Measurements from ENCODE around the gene CIAPIN1.
"Not testable (repeated sequence)": the region's sequence is repeated elsewhere in the genome, so short reads cannot be mapped to it uniquely, and the experiment has no call there.

CIAPIN1 gene

DNA sequence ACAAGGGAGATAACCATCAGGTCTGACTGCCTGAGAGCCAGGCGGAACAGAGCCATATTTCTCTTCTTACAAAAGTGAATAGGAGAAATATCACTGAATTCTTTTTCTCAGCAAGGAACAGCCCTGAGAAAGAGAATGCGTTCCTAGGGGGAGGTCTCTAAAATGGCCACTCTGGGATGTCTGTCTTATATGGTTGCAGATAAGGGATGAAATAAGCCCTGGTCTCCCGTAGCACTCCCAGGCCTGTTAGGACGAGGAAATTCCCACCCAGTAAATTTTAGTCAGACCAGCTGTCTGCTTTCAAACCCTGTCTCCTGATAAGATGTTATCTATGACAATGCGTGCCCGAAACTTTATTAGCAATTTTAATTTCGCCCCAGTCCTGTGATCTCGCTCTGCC lies 7.2 kb downstream of the CIAPIN1 start:
- DNase-seq = not testable (repeated sequence)

DNA sequence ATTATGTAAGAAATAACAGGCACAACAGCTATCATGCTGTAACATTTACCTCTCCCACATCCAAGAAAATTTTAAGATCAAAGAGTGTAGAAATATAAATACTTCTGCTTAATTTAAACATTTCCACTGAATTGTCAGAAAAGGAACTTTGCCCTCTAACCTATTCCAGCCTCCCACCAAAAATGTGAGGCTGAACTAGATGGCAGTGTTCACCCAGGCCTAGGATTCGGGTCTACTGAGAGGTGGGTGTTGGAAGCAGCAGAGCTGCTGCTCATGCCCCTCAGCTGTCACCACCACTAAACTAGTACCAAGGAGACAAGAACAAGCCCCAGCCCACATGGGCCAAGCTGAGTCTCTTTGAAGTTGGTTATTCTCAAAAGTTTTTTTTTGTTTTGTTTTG lies 11.3 kb downstream of the CIAPIN1 start:
- DNase-seq = no peak

DNA sequence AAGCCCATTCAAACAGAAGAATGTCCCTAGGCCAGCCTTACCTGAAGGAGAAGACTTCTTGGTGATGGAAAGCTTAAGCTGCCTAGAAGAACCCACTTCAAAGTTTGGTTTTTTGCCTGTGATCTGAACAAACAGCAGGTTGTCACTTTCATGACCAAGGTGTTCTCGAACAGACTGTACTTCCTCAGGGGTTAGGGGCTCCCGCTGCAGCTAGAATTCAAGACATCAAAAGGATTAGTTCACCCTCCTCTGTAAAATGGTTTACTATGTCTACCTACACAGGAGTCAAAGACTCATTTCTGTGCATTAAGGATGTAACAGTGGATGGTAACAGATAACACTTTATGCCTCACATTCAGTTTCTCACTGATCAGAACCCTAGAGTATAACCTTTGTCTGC lies 13.2 kb downstream of the CIAPIN1 start:
- DNase-seq = no peak

DNA sequence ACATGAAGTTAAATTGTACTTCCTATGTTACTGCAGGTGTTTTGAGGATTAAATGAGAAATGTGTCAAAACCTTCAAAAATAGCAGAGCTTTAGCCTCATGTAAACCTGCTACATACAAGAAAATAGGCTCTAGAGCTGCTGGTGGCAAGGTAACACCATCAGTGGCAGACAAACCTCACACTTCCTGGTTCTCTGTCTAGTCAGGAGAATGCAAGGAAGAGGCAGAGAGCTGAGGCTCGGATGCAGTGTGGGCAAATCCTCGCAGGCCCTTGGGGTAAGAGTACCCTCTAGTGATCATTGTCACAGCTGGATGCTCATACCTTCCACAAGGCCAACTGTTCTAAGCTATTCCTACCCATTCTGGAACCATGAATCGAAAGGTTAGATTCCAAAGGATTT lies 14.2 kb downstream of the CIAPIN1 start:
- no peak for DNase-seq

DNA sequence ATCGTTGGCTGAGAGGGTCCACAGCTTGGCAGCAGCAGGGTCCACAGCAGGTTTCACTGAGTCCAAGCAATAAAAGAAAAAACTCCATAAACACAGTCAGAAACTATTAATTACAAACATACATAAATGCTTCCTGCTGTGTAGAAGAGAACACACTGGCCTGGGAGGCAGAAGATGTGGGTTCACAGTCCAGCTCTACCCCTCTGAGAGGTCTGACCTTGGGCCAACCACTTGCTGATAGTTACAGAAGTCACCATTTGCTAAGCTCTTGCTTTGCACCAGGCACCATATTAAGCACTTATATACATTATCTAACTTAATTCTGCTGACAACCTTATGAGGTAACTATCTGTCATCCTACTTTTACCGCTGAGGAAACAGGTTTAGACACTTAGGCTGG lies 14.7 kb downstream of the CIAPIN1 start:
- no peak for DNase-seq

DNA sequence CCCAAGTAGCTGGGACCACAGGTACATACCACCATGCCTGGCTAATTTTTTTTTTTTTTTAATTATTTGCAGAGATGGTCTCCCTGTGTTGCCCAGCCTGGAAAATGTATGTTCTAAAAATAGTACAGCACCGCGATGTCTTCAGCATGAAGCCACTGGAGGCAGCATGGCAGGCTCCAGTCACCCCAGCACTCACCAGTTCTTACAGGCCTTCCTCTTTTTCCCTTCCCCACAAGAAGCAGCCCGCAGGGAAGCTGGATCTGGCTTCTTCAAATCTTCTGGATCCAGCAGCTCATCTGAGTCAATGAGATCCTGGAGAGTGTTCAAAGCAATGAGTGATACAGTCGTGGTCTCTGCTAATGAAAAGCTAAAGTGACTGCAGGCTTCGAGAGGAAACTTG lies 16.2 kb downstream of the CIAPIN1 start:
- no peak for DNase-seq

DNA sequence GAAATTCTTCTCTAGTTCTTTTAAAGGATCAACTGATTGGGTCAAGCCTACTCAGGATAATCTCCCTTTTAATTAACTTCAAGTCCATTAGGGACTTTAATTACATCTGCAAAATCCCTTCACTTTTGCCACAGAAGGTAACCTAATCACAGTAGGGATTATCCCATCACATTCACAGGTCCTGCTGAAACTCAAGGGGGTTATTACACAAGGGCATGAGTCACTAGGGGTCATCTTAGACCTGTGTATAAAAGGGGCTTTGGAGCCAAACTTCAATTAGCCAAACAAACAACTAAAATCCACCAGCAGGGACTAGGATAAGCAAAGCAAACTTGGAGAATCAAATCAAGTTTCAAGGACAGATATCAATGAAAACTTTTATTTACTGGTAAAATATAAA lies 19.4 kb downstream of the CIAPIN1 start:
- no peak for DNase-seq

DNA sequence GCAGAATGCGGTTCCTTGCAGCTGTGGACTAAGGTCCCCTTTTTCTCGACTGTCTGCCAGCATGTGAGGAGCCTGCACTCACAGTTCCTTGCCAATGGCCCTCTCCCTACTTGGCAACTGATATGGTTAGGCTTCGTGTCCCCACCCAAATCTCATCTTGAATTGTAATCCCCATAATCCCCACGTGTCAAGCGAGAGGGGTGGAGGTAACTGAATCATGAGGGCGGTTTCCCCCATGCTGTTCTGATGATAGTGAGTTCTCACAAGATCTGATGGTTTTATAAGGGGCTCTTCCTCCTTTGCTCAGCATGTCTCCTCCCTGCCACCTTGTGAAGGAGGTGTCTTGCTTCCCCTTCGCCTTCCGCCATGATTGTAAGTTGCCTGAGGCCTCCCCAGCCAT lies 19.9 kb downstream of the CIAPIN1 start:
- DNase-seq = no peak

DNA sequence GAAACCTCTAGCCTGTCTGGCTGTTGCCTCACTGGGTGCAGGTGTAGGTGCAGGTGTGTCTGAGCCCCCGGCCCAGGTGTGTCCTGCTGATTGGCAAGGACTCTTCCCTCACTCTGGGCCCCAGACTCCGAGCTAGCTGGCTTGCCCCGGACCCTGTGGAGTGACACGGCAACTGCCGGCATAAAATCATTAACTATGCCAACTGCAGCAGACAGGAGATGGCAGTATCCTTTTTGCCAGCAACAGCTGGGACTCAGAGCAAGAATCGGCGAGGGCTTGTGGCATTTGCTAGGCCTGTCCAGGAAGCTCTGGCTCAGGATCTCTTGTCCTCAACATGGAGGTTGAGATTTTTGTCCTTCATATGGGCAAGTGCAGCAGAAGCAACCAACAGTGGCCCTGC lies 20.8 kb downstream of the CIAPIN1 start:
- no peak for DNase-seq

DNA sequence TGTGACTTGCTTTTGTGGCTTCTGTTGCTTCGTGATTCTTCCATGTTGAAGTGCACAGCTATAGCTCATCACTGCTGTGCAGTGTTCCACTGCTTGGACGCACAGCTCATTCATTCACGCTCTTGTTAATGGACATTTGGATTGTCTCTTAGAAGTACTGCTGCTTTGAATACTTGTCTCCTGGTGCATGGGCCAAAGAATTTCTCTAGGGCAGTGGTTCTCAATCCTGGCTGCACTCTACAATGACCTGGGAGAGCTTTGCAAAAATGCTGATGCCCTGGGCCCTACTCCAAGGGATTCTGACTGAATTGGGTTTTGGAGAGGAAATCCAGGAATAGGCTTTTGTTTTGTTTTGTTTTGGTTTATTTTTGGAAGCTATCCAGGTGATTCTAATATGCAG lies 22.6 kb downstream of the CIAPIN1 start:
- no peak for DNase-seq

DNA sequence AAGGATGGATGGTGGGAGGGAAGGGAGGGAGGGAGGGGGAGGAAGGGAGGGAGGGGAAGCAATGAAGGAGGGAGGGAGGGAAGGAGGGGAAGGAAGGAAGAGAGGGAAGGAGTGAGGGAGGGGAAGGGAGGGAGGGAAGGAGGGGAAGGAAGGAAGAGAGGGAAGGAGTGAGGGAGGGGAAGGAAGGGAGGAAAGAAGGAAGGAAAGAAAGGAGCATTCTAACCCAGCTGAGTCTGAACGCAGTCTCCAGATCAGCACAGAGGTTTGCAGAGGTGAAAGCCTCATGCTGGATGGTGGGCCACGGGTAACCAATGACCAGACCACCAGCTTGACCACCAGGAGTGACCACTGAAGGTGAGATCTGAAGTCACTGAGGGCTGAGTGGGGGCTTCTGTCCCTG lies 24.0 kb downstream of the CIAPIN1 start:
- no peak for DNase-seq

DNA sequence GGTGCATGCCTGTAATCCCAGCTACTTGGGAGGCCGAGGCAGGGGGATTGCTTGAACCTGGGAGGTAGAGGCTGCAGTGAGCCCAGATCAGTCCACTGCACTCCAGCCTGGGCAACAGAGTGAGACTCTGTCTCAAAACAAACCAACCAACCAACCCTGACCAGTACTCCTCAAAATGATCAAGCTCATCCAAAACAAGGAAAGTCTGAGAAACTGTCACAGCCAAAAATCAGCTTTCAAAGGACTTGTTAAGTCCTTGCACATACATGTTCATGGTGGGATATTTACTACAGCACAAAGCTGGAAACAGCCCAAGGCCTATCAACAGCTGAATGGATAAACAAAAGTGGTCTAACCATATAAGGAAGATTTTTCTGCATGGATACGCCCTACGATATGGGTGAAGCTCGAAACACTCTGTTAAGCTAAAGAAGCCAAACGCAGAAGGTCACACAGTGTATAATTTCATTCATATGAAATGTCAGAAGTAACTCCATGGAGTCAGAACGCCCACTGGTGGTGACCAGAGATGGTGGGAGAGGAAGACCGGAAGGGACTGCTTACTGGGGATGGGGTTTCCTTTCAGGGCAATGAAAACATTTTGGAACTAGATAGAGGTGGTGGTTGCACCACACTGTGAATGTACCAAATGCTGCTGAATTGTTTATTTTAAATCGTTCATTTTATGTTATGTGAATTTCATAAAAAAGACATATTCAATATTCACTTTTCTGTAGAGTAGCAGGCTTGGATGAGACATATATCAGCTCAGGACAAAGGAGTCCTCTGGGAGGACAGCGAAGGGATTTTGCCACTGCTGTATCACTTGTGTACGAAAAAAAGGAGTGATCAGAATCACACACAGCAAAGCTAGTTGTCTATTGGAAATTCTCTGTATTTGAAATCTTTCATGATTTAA lies 24.9 kb downstream of the CIAPIN1 start:
- no peak for DNase-seq

DNA sequence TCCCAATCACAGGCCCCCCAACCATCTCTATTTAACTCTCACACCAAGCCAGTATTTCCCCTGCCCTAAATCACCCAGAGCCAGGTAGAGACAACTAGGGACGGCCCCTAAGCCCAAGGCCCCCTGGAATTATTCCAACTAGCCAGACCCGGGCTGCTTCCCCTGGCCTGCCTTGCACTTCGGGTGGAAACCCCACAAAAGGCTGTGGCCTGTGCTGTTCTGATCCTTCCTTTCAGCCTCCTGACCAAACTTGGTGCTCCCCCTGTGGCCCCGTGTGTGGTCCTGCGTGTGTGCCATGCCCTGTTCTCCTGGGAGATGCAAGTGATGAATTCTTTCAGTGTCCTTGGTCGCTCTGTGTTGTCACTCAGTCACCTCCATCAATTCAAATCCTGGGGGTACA lies 27.7 kb downstream of the CIAPIN1 start:
- DNase-seq = no peak

DNA sequence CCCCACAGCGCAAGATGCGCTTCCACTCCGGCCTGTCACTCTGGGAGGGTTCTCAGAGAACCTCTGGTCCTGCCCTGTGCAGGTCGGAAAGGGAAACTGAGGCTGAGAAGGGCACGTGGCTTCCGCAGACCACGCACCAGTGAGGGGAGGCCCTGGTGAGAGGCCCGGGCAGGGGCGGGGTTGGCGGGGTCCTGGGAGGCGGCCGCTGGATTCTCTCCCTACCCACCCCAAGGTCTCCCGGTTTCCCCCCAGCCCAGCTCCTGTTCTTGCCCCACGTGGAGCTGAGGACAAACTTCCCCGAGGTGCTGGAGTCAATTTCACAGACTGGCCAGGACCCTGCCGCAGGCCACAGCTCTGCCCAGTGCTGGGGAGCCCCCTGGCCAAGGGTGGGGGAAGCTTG lies 31.1 kb downstream of the CIAPIN1 start:
- no peak for DNase-seq

DNA sequence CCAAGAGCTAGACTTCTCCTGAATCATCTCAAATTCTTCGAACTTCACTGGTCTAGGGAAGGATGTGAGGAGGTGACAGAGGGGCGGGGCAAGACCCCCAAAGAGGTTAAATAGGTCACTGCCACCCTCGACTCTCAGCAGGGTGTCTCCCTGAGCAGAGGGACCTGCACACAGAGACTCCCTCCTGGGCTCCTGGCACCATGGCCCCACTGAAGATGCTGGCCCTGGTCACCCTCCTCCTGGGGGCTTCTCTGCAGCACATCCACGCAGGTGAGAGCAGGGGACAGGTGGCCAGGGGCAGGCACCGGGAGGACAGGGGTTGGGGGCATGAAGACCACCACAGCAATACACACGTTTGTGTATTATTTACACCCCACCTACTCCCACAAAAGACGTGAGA lies 33.5 kb downstream of the CIAPIN1 start:
- no peak for DNase-seq

DNA sequence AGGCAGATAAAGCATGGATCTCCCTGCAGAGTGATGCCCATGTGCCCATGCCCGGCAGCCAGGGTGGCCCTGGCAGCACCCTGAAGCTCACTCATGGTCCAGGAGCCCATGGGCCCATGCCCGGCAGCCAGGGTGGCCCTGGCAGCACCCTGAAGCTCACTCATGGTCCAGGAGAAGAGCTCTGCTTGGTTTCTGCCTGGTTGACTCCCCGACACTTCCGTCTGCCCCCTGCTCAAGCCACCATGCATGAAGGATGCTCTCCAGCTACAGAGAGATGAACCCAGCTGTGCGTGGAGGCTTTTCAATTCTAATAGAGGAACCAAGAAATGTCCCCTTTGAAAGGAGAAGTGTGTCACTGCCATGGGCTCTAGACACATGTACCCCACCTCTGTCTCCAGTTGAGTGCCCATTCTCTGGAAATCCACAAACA lies 33.9 kb downstream of the CIAPIN1 start:
- DNase-seq = no peak

DNA sequence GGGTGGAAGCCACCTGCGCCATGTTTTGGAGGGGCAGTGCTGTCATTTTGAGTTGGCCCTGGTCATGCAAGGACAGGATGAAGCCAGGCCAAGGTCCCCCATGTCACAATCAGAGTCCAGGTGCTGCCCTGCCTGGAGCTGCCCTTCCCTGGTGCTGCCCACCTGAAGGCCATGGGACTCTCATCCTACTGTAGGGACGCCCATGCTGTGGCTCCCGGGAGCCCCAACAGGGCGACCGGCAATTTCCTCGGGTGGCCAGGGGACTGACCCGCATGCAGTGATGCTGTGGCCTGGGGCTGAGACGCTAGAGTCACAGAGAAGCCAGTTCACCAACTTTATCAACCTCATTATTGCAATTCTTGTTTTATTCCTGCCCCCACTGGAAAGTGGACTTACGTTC lies 34.6 kb downstream of the CIAPIN1 start:
- DNase-seq = no peak

DNA sequence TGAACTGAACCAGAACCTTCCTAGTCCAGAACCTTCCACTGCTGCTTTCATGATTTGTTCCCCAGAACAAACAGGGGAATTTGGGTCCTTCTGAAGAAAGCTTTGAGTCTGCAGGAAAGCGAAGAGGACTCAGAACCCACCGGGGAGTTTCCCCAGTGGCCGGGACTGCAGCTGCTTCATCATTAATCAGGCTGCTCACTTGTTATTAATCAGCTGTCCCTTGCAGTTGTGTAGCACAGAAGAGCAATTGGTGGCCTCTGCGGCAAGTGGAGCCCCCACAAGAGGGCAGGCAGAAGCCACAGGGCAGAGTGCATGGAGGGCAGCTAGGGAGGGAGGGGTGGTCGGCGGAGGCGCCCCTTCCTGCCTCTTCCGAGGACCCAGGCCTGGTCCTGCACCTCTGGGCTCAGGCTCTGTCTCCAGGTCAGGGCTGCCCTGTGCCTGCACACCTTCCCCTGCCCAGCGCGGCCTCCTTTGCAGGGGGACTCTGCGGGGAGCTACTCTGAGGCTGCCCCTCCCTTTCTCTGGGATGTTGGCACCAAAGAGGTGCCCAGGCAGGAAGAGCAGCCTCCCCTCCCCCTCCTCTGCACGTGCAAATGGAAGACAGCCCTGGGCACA lies 35.7 kb downstream of the CIAPIN1 start:
- DNase-seq = no peak

DNA sequence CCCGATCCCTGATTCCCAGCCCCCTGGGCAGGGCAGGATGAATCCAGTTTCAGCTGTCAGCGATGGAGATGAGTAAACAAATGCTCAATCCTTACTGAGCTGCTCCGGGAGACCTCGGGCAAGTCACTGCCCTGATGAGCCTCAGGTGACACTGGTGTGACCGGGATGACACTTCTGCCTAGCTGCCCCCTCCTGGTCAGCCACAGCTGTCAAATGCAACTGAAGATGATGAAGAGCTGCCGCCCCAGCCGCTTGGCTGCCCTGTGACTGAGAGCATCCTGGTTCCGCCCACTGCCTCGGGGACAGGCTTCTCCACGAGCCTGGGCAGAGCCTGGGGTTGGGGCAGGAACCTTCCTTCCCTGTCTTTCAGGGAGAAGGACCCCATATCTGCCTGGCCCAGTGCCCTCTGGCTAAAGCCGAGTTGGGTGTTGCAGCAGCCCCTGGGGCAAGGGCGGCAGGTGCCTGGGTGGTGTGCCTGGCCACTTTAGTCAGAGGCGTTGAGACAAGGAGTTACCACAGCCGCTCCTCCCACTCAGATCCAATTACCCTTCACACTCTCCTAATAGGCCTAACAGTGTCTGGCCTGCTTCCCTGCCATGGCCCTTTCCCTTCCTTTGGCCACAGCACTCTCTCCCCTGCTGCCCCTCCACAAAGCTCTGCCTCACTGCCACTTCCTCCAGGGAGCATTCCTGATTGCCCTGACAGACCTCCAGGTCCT lies 37.2 kb downstream of the CIAPIN1 start:
- no peak for DNase-seq

DNA sequence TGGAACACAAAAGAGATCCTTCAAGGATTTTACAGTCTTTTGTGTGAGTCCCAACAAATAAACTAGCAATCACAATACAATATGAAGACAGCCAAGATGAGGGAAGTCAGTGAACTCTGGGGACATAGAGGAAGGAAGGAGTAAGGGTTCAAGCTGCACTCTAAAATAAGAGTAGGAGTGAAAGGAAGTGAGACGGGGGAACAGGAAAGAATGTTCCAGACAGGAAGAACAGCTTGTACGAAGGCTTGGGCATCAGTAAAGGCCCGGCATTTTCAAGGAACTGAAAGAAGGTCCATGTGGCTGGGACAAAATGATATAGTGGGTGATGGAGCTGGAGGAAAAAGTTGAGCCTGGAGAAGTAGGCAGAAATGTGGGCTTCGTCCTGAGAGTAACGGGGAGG lies 38.1 kb downstream of the CIAPIN1 start:
- DNase-seq = no peak

DNA sequence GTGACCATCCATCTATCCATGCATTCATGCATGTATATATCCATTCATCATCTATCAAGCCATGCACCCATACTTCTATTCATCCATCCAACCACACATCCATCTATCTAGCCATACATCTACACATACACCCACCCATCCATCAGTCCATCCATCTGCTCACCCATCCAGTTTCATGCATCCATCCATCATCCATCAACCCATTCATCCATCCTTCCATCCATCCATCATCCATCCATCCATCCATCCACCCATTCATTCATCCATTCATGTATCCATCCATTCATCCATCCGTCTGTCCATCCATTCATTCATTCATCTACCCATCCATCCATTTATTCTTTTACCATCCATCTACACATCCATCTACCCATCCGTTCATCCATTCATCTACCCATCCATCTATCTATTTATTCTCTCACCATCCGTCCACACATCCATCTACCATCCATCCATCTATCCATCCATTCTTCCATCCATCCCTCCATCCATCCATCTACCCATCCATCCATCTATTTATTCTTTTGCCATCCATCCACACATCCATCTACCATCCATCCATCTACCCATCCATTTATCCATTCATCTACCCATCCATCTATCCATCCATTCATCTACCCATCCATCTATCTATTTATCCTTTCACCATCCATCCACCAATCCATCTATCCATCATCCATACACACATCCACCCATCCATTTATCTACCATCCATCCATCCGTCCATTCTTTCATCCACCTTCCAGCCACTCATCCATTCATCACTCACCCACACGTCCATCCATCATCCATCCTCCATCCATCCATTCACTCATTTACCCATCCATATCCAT lies 39.4 kb downstream of the CIAPIN1 start:
- no peak for DNase-seq

DNA sequence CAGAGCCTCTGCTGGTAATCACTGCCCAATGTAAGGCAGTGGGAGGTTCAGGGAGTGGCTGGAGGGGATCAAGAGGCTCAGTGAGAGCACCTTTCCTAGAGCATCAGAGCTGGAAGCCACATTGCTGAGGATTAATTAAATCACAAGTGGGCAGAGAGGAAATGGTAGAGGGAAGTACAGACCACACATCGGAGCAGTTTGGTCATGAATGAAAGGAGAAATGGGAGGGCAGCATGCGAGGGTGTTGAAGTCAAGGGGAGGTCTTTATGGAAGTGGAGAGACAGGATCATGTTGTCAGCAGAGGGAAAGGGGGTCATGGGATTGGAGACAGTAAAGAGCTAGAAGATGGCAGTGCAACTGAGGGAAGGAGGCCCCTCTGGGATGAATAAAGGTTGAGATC lies 40.3 kb downstream of the CIAPIN1 start:
- no peak for DNase-seq

DNA sequence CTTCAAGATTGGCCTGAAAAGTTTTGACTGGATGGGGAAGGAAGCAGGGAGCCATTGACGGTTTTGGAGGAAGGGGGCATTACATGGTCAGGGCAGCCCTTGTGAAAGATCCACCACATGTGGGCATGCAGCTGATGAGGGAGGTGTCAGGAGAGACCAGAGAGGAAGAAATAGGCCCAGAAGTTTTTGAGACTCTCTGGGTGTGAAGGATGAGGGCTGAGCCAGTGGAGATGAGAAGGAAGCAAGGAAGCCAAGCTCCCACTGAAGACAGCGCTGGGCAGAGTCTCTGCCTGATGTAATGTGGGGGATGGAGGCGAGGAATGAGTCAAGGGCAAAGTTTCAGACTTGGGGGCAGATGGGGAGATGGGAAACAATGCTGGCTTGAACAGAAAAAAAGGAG lies 42.1 kb downstream of the CIAPIN1 start:
- DNase-seq = no peak

Measured in stimulated activated naive CD4-positive, alpha-beta T cell treated with Interleukin-2 at 50 U/mL for 16 hours (primary cell).